Activated T-cell treated with anti-CD3 and anti-CD28 coated beads, Interleukin-2, amount 50 U/mL, for 4 hours (primary cell): Measurements from ENCODE around the gene LHPP. TPM values are rescaled to one million over a fixed set of nuclear protein-coding genes. Genes with fewer than 3 reads are reported as not detected.

ENCODE experiments used
- ATAC-seq, 2 donors: fragments of 200-7000 bp; cut with Tn5 transposase; one replicate each; pipeline ENCODE4 v1.10.0; 2021
- DNase-seq: peaks from one replicate; pipeline ENCODE4 v3.0.0-alpha.2; 2020
- H3K27me3 Mint-ChIP-seq: one replicate; pipeline ENCODE4 v1.8.0; 2021; ENCODE audit warnings: low read depth, mixed read lengths
- H3K36me3 Mint-ChIP-seq: one replicate; pipeline ENCODE4 v1.8.0; 2022; ENCODE audit warnings: mixed read lengths; ENCODE audit not compliant: insufficient read depth
- H3K4me1 Mint-ChIP-seq: one replicate; pipeline ENCODE4 v1.8.0; 2021; ENCODE audit warnings: low read depth, mixed read lengths
- H3K4me3 Mint-ChIP-seq: one replicate; pipeline ENCODE4 v1.8.0; 2021; ENCODE audit warnings: mild to moderate bottlenecking, moderate library complexity, mixed read lengths
- H3K9me3 Mint-ChIP-seq: one replicate; pipeline ENCODE4 v1.8.0; 2021; ENCODE audit warnings: mixed read lengths
- total RNA-seq, 3 donors: library from RNA; stranded (reverse); gene quantifications; one replicate each; pipeline ENCODE4 v1.2.1, GENCODE V29; 2021

Gene LHPP
- total RNA-seq, 3 donors from 2014 or later = 2.5 to 3.3 (median 3.2) TPM

DNA sequence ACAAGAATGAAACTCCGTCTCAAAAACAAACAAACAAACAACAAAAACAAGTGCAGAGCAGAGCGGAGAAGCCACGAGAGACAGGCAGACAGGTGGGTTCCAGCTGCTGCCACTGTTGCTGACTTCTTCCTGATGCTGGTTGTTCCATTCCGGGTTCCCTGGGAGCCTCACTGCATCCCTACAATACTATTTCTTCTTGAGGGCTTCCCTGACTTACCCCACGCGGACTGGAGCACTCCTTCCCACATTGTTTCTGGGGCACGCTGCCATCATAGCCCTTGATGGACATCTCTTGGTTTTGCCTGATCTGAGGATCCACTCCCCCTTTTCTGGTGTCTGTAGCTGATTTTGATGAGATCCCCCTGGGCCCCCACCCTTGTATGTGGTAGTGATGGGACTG is 6.2 kb upstream of the LHPP start:
- Mint-ChIP-seq H3K4me3 (no peak overlapping the region), H3K4me1 (peaks cover 4% of the 10 kb centered on the region), H3K27me3 (peaks cover 64% of the 10 kb centered on the region), H3K36me3 (no peaks in the 10 kb centered on the region), H3K9me3 (no peaks in the 10 kb centered on the region)
- DNase-seq = no peak
- ATAC-seq = no peak

DNA sequence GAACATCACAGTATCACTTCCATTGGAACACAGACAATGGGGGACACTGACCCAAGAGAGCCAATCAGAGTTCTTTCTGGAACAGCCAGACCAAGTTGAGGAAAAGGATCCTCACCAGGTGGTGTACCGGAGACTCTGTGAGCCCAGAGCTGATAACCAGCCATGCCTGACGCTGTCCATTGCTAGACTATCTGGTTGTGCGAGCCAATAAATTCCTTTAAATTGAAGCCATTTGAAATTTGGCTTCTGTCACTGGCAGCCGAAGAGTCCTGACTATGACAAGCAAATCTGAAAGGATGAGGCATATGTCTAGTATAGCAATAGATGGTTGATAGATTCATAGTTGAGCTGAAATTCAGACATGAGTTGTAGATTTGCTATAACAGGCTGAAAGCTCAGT is 3.1 kb upstream of the LHPP start:
- H3K4me1 Mint-ChIP-seq = peaks cover 3% of the 10 kb centered on the region
- no peak overlapping the region for H3K4me3 Mint-ChIP-seq
- H3K9me3 Mint-ChIP-seq = no peaks in the 10 kb centered on the region
- peaks cover 35% of the 10 kb centered on the region for H3K27me3 Mint-ChIP-seq
- no peak for DNase-seq
- no peak for ATAC-seq
- no peaks in the 10 kb centered on the region for H3K36me3 Mint-ChIP-seq

DNA sequence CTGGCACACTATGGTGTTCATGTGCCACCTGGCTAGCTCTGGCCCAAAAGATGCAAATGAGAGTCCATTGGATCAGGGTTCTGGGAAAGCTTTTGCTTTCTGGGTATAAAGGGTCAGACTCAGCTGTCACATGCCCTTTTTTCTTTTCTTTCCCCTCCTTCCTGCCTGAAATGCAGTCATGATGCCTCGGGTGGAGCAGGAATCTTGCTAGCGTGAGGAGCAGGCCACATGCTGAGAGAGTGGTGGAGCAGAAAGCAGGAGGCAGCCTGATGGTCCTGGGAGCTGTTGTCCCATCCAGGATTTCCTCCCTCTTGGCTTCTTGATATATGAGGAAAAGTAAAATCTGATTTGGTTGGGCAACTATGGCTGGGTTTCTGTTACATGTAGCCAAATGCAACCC is 2.7 kb upstream of the LHPP start:
- Mint-ChIP-seq H3K4me1 (peaks cover 3% of the 10 kb centered on the region), H3K9me3 (no peaks in the 10 kb centered on the region), H3K4me3 (no peak overlapping the region), H3K36me3 (no peaks in the 10 kb centered on the region), H3K27me3 (peaks cover 31% of the 10 kb centered on the region)
- DNase-seq = no peak
- ATAC-seq = no peak

GRCh38 chr10:124459395-124459794 is 2.2 kb upstream of the LHPP start:
- H3K9me3 Mint-ChIP-seq = no peaks in the 10 kb centered on the region
- ATAC-seq = no peak
- H3K4me1 Mint-ChIP-seq = peaks cover 6% of the 10 kb centered on the region
- H3K27me3 Mint-ChIP-seq = peaks cover 25% of the 10 kb centered on the region
- no peak overlapping the region for H3K4me3 Mint-ChIP-seq
- no peak for DNase-seq
- no peaks in the 10 kb centered on the region for H3K36me3 Mint-ChIP-seq

- peaks cover 14% of the 10 kb centered on the region for H3K4me1 Mint-ChIP-seq
- no peak overlapping the region for H3K4me3 Mint-ChIP-seq
Measured at GRCh38 chr10:124460144-124460543, 1.5 kb upstream of the LHPP start.

DNA sequence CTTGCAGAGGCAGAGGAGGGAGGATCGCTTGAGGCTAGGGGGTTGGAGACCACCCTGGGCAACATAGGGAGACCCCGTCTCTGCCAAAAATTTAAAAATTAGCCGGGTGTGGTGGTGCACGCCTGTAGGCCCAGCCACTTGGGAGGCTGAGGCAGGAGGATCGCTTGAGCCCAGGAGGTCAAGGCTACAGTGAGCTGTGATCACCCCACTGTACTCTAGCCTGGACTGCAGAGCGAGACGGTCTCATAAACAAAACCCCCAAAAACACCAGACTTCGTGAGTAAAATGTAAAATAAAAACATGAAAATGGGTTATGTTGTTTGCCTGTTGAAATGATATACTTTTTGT is 699 bp downstream of the LHPP start:
- DNase-seq (no peak), ATAC-seq (no peak)
- H3K27me3 Mint-ChIP-seq = peaks cover 5% of the 10 kb centered on the region
- no peaks in the 10 kb centered on the region for H3K9me3 Mint-ChIP-seq
- H3K4me1 Mint-ChIP-seq = peaks cover 24% of the 10 kb centered on the region
- peak overlapping the region; percentile 89 for H3K4me3 Mint-ChIP-seq
- H3K36me3 Mint-ChIP-seq = no peaks in the 10 kb centered on the region

More at GRCh38 chr10:124460144-124460543, 1.5 kb upstream of the LHPP start:
- Mint-ChIP-seq H3K9me3 (no peaks in the 10 kb centered on the region), H3K27me3 (peaks cover 18% of the 10 kb centered on the region), H3K36me3 (no peaks in the 10 kb centered on the region)
- DNase-seq = no peak
- ATAC-seq = no peak

DNA sequence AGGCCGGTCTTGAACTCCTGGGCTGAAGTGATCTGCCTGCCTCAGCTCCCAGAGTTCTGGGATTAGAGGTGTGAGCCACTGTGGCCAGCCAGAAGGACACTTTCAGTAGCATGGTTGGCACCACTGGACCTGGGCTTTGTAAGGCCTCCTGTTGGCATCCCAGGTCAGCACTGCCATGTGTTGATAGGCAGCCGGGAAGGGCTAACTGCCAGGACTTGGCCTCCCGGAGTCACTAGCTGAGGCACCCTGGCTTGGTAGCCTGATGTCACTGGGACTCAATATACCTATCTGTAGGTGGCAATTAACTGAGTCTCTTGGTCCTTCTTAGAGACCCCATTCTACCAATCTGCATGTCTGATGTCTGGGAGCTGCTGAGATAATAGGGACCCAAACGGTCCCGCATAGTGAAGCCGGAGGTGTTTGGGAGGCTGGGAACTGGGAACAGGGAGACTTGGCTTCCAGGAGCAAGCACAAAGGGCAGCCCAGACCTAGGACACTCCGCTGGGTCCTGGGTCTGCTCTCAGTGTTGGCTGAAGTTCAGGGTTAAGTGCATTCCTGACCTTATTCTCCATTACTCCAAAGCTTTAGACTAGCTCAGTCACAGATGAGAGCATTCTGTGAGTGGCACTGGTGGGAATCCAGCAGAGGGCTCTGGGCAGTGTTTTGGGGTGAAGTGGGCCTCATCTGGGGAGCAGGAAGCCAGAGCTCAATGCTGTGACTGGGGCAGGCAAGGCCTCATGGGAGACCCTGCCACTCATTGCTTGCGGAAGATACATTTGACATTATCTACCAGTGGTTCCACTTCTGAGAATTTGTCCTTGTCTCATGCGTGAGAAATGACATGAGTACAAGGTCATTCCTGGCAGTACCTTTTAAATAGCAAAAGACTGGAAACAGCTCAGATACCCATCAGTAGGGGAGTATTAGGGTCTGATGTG is 2.7 kb downstream of the LHPP start:
- ATAC-seq = no peak
- no peaks in the 10 kb centered on the region for H3K9me3 Mint-ChIP-seq
- H3K4me1 Mint-ChIP-seq = peaks cover 24% of the 10 kb centered on the region
- H3K27me3 Mint-ChIP-seq = no peaks in the 10 kb centered on the region
- no peaks in the 10 kb centered on the region for H3K36me3 Mint-ChIP-seq
- no peak for DNase-seq
- no peak overlapping the region for H3K4me3 Mint-ChIP-seq

DNA sequence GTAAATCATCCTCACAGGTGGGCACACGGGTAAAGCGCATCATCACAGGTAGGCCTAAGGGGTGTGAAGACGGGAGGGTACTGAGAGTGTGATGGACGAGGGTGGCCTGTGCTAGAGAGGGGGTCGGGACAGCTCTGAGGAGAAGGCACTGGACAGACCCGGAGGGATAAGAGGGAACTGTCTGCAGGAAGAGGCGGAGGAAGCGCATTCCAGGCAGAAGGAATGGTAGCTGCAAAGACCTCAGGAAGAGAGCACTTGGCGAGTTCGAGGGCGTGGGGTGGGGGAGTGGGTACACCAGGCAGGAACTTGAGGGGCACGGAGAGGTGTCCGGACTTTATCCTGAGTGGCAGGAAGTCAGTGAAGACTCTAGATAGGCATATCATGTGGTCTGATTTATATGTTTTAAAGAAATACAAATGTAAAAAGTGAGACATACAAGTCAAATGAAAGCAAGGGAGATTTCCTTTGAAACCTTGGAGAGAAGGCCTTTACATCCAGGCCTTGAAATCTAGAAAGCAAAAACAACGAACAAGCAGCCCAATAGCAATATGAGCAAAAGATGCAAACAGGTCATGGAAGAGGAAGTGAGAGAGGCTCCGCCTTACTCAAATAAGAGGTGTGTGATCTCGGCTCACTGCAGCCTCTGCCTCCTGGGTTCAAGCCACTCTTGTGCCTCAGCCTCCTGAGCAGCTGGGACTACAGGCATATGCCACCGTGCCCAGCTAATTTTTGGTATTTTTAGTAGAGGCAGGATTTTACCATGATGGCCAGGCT is 3.6 kb downstream of the LHPP start:
- peaks cover 24% of the 10 kb centered on the region for H3K4me1 Mint-ChIP-seq
- ATAC-seq (no peak), DNase-seq (no peak)
- H3K9me3 Mint-ChIP-seq = no peaks in the 10 kb centered on the region
- no peak overlapping the region for H3K4me3 Mint-ChIP-seq
- no peaks in the 10 kb centered on the region for H3K36me3 Mint-ChIP-seq
- no peaks in the 10 kb centered on the region for H3K27me3 Mint-ChIP-seq

DNA sequence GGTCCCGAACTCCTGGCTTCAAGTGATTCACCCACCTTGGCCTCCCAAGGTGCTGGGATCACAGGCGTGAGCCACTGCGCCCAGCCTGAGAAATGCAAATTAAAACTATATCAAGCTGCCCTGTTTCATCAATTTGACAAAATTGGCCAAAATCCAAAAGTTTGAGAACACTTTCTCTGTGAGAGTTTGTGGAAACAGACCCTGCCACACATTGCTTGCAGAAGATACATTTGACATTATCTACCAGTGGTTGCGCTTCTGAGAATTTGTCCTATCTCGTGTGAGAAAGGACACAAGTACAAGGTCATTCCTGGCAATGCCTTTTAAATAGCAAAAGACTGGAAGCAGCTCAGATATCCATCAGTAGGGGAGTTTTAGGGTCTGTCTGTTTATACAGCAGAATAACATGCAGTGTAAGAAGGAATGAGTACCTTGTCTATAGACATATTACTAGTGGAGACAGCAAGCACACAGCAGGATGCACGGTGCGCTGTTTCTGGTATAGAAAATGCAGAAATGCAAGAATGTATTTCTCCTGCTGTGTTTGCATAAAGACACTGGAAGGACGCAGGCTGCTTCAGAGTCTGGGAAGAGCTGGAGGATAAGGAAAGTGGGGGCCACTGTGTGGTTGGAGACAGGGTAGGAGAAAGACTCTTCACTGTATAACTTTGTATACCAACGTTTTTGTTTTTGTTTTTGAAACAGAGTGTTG is 4.3 kb downstream of the LHPP start:
- Mint-ChIP-seq H3K9me3 (no peaks in the 10 kb centered on the region), H3K27me3 (no peaks in the 10 kb centered on the region), H3K4me1 (peaks cover 24% of the 10 kb centered on the region), H3K4me3 (no peak overlapping the region), H3K36me3 (no peaks in the 10 kb centered on the region)
- DNase-seq = no peak
- ATAC-seq = no peak

DNA sequence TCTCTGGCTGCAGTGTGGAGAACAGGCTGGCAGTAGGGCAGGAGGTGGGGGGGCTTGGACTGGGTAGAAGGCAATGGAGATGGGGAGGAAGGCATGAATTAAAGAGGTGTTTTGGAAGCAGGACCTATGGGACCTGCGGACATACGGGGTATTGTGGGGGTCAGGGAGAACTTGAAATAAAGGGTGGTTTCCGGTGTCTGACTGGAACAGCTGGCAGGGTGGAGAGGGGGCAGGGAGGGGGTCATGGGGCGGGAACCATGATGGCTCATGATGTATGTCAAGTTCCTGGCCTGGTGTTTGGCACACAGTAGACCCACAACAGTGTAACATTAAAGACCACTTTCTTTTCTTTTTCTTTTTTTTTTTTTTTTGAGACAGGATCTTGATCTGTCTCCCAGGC is 5.5 kb downstream of the LHPP start:
- Mint-ChIP-seq H3K27me3 (no peaks in the 10 kb centered on the region), H3K9me3 (no peaks in the 10 kb centered on the region), H3K4me1 (peaks cover 21% of the 10 kb centered on the region), H3K36me3 (no peaks in the 10 kb centered on the region), H3K4me3 (no peak overlapping the region)
- no peak for DNase-seq
- ATAC-seq = no peak

DNA sequence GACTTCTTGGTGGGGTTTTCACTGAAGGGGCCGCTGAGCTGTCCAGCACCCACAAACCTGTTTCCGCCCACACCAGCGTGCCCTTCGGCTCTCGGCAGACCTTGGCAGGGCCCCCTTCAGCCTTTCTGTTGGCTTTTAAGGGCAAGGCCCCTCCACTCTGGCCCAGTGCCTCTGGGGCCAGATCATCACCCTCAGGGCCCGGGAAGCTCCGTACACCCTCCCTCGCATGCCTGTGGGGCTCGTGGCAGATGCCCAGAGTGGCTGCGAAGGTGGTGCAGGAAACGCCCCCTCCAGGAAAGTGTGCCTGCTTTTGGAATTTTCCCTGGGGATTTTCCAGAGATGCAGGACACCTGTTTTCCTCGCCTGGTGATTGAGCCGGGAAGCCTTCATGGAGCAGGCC is 7.0 kb downstream of the LHPP start:
- Mint-ChIP-seq H3K9me3 (no peaks in the 10 kb centered on the region), H3K4me1 (peaks cover 21% of the 10 kb centered on the region), H3K36me3 (no peaks in the 10 kb centered on the region), H3K27me3 (no peaks in the 10 kb centered on the region), H3K4me3 (no peak overlapping the region)
- DNase-seq (no peak), ATAC-seq (no peak)

DNA sequence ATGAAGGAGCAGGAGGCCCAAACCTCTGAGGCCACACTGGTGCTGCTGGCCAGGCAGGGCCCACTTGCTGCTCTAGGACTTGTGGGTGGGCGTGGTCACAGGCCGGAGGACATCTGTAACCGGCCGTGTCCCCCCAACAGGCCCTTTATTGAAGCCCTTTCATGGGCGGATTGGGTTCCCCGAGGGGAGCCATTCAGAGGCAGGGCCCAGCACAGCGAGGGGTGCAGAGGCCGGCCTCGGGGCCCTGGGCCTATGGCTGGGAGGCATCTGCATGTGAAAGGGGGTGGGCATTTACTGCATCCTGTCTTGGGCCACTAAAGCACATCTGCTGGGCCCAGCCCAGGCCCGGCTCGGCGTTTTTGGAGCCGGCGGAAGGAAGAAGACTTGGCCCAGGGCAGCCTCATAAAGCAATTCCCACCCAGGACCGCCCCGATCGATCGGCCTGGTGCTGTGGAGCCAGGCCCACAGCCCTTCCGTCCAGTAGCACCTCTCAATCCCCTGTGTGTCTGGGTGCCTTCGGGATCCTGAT is 8.4 kb downstream of the LHPP start:
- Mint-ChIP-seq H3K27me3 (no peaks in the 10 kb centered on the region), H3K9me3 (no peaks in the 10 kb centered on the region), H3K36me3 (no peaks in the 10 kb centered on the region), H3K4me1 (peaks cover 12% of the 10 kb centered on the region), H3K4me3 (no peak overlapping the region)
- ATAC-seq (no peak), DNase-seq (no peak)

- H3K4me1 Mint-ChIP-seq = peaks cover 4% of the 10 kb centered on the region
- ATAC-seq = no peak
- H3K9me3 Mint-ChIP-seq = no peaks in the 10 kb centered on the region
- no peak overlapping the region for H3K4me3 Mint-ChIP-seq
- no peak for DNase-seq
- H3K36me3 Mint-ChIP-seq = no peaks in the 10 kb centered on the region
- no peaks in the 10 kb centered on the region for H3K27me3 Mint-ChIP-seq
Measured at GRCh38 chr10:124470544-124471434, 9.2 kb downstream of the LHPP start.
